Activated gamma-delta T cell treated with Interleukin-2 at 50 U/mL for 16 hours (primary cell): Measurements from ENCODE around the gene PTGER1.
A peak's percentile ranks its signal among the peaks of the same experiment; 100 is the strongest.

Experiments
- DNase-seq: peaks from one replicate; pipeline ENCODE4 v3.0.0-alpha.2; 2020

The PTGER1 gene

GRCh38 chr19:14497228-14497921 is 22.2 kb upstream of the PTGER1 start:
- DNase-seq: no peak

GRCh38 chr19:14496834-14497227 is 21.7 kb upstream of the PTGER1 start:
- no peak for DNase-seq

GRCh38 chr19:14496029-14496833 is 21.1 kb upstream of the PTGER1 start, which contains the start of gene GIPC1:
TSS of gene GIPC1 (minus strand) at chr19:14496127. CDS start at chr19:14482976, 13,151 bp downstream.
- peak; percentile 73 for DNase-seq

DNA sequence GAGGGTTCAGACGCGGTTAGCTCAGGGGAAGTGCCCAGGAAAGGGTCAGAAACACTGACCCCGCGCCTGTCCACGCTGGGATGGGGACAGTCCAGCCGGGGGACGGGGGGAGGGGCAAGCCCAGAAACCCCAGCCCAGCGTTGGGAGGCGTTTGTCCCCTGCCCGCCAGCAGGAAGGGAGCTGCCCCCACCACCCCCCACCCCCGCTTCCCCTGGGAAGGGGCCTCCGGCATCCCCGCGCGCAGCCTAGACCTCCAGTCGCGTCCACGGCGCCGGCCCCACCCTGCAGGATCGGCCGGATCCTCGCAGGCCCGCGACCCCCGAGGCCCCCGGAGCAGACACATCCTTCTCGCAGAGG is 20.5 kb upstream of the PTGER1 start:
- DNase-seq: no peak

DNA sequence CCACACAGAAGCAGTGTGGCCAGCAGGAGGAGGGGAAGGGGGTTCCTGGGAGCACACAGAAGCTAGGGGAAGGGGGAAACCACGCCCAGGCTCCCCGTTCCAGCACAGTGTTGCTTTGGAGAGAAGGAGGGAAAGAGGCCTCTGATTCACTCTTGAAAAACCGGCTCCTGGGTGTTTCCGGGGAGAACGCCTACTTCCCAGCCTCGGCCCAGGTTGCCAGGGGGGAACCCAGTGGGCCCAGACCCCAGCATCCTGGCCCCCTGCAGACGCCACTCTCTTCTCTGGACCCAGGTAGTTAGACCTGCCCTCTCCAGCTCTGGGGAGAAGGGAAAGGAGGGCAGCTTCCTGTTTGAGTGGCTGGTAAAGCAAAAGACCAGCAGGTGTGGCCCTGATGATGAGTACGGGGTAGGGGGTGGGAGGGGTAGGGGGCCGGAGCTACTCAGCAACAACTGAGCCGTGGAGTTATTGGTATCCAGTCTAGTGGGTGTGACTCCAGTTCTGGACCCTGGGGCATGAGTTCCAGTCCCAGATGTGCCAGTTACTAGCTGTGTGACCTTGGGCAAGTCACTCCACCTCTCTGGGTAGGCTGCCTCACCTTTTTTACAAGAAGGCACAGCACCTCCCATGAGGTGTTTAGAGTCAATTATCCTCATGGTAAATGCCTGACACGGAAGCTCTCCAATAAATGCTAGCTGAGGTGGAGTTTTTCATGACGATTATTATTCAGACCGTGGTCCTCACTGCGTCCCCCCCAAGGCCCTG is 19.9 kb upstream of the PTGER1 start:
- DNase-seq: no peak

DNA sequence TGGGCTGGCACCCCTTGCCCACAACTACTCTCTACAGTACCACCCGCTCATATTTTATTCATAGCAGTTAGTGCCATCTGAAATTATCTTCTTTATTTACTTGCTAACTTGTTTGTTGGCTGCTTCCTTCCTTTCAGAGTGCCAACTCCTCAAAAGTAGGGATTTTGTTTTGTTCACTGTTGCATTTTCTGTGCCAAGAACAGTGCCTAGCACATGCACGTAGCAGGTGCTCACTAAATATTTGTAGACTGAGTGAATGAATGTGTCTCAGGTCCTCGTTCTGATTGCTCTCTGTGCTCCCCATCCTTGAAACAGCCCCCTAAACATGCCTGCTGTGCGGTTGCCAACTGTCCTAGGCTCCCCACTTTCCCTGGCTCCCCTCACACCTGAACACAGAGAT is 19.3 kb upstream of the PTGER1 start:
- DNase-seq: no peak

- DNase-seq: no peak
Measured at GRCh38 chr19:14492756-14493337, 17.7 kb upstream of the PTGER1 start.

GRCh38 chr19:14487370-14488125 is 12.4 kb upstream of the PTGER1 start:
- no peak for DNase-seq

- DNase-seq: no peak
Measured at GRCh38 chr19:14482172-14482941, 7.2 kb upstream of the PTGER1 start.

- no peak for DNase-seq
Measured at GRCh38 chr19:14480700-14481079, 5.5 kb upstream of the PTGER1 start.

DNA sequence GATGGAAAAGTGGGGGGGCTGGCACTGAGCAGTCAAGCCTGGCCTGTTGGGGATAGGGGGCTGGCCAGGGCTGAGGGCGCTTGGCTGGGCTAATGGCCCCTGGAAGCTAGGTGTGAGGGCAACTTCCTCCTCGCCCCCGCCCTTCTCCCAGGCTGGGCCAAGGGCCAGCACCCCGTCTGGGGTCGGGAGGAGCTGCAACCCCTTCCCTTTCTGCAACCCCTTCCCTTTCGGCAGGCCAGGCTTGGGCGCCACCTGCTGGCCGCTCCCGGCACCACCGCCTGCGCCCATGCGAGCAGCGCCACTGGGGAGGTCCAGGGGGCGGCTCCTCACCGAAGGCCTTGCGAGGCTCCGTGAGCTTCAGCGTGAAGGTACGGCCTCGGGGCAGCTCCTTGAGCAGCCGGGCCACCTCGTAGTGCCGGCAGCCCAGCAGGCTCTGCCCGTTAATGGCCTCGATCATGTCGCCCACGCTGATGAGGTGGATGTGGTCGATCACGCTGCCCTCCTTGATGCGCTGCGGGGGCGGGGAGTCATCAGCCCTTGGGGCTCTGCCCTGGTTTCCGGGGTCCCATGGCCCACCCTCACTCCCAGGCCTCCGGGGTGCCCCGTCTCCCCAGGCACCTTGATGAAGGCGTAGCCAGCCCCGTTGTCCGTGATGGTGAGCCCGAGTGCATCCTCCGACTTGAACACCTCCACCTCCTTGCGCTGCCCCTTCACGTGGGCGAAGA is 5.0 kb upstream of the PTGER1 start:
- peak; percentile 68 for DNase-seq

GRCh38 chr19:14479309-14479974 is 4.3 kb upstream of the PTGER1 start:
- DNase-seq: no peak

GRCh38 chr19:14478113-14478545 is 3.0 kb upstream of the PTGER1 start:
- DNase-seq: no peak

DNA sequence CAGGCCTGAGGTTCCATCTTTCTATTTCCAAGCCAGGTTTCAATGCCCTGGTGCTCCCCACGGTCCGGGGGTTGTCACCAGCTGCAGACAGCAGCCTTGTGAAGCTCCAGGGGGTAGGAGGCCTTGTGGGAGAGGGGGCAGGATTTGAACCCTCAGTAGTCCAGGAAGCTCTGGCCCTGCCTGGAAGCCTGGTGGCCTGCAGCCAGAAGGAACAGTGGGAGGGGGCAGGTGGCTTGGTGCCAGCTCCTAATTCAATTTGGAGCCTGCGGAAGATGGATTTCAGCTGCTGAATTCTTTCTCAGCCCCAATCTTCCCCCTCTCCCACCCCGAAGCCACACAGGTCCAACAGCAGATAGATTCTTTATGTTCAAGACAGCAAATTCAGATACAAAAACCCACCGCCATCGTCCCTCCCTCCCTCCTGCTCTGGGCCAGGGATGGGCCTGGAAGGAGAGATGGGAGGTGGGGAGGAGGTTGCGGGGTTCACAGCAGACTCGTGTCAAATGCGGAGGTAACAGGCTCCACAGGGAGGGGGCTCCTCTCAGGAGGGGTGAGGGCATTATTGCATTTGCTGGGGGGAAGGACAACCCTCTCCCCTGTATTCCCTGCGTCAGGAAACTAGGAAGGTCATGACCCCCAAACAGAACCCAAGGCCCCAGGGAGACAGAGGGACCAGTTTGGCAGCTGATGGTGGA is 2.4 kb upstream of the PTGER1 start:
- DNase-seq: no peak

DNA sequence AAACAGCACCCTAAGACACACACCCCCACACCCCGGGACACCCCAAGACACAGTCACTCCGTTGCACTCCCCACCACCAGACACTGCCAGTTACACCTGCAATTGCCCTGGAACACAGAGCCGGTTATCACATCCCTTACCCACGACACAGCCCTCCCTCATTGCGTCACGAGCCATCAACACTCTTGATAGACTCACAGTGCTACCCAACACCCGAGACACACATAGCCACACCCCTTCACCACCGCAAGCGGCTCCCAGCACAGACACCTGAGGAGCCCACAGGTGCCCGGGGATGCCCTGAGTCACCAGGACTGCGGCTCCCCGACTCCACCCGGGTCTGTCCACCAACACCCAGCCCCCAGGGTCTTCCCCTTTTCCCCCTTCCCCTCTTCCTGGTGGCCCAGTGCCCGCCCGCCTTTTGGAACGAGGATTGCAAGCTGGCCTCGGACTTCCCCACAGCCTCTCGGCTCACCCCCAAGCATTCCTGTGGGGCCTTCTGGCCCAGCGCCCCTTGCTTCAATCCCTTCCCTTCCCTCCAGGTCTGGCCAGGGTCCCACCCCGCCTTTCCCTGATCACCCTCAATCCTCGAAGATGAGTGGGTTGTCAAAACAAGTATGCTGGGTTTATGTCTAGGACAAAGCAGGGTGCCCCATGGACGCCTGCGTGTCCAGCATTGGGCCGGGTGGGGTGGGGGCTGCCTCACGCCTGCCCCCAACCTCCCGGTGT is 1.7 kb upstream of the PTGER1 start:
- DNase-seq: no peak

GRCh38 chr19:14476327-14476672 is 1.1 kb upstream of the PTGER1 start:
- no peak for DNase-seq

GRCh38 chr19:14474827-14475226 is 327 bp downstream of the PTGER1 start:
- no peak for DNase-seq

- DNase-seq: no peak
Measured at GRCh38 chr19:14473978-14474578, 1.1 kb downstream of the PTGER1 start.
